Measurements from ENCODE around the gene MED15. TPM values are rescaled to one million over a fixed set of nuclear protein-coding genes. Genes with fewer than 3 reads are reported as not detected.

The MED15 gene
- polyA plus RNA-seq, 3 donors from 2014 or later: 12.1 to 91.3 (median 23.0) TPM

- Mint-ChIP-seq H3K27me3 (ENCODE audit: low read depth in 3 of 3) (peaks cover 0 to 2% (median 1%) of the 10 kb centered on the region in 3 donors), H3K9me3 (no peaks in the 10 kb centered on the region), H3K4me3 (peak overlapping the region in 4 of 5 donors; percentile 31 to 49 (median 34)), H3K4me1 (peaks cover 71 to 78% of the 10 kb centered on the region in 2 donors), H3K27ac (peak overlapping the region; percentile 61 to 92 (median 86)), H3K36me3 (peaks cover 5 to 24% (median 9%) of the 10 kb centered on the region in 3 donors)
- DNase-seq: no peak
These were observed 15.9 kb downstream of the MED15 start for GRCh38 chr22:20523086-20523983.

GRCh38 chr22:20524004-20524481 is 16.6 kb downstream of the MED15 start:
- H3K27me3 Mint-ChIP-seq (ENCODE audit: low read depth in 3 of 3): peaks cover 0 to 2% (median 1%) of the 10 kb centered on the region in 3 donors
- H3K9me3 Mint-ChIP-seq: no peaks in the 10 kb centered on the region
- H3K4me1 Mint-ChIP-seq: peaks cover 65 to 76% of the 10 kb centered on the region in 2 donors
- peak overlapping the region; percentile 31 to 50 (median 40) for H3K4me3 Mint-ChIP-seq
- H3K27ac Mint-ChIP-seq: peak overlapping the region; percentile 60 to 92 (median 86)
- peaks cover 5 to 24% (median 7%) of the 10 kb centered on the region in 3 donors for H3K36me3 Mint-ChIP-seq
- no peak for DNase-seq

GRCh38 chr22:20525048-20525447 is 17.6 kb downstream of the MED15 start:
- peak overlapping the region; percentile 62 to 87 (median 76) for H3K27ac Mint-ChIP-seq
- DNase-seq: no peak
- H3K4me1 Mint-ChIP-seq: peaks cover 56 to 69% of the 10 kb centered on the region in 2 donors
- H3K36me3 Mint-ChIP-seq: peaks cover 5 to 24% (median 7%) of the 10 kb centered on the region in 3 donors
- peaks cover 0 to 3% (median 1%) of the 10 kb centered on the region in 3 donors for H3K27me3 Mint-ChIP-seq (ENCODE audit: low read depth in 3 of 3)
- H3K4me3 Mint-ChIP-seq: peak overlapping the region in 2 of 5 donors; percentile 18 to 26
- no peaks in the 10 kb centered on the region for H3K9me3 Mint-ChIP-seq

GRCh38 chr22:20526305-20526627 is 18.9 kb downstream of the MED15 start:
- Mint-ChIP-seq H3K9me3 (no peaks in the 10 kb centered on the region), H3K4me3 (peak overlapping the region in 1 of 5 donors; percentile 6), H3K27me3 (ENCODE audit: low read depth in 3 of 3) (peaks cover 0 to 3% (median 1%) of the 10 kb centered on the region in 3 donors), H3K4me1 (peaks cover 58 to 73% of the 10 kb centered on the region in 2 donors), H3K36me3 (peaks cover 0 to 18% (median 5%) of the 10 kb centered on the region in 3 donors), H3K27ac (peak overlapping the region in 5 of 6 donors; percentile 36 to 82 (median 55))
- DNase-seq: no peak

- DNase-seq: no peak
- Mint-ChIP-seq H3K4me1 (peaks cover 62 to 78% of the 10 kb centered on the region in 2 donors), H3K9me3 (no peaks in the 10 kb centered on the region), H3K36me3 (peaks cover 0 to 18% (median 5%) of the 10 kb centered on the region in 3 donors), H3K4me3 (no peak overlapping the region), H3K27ac (peak overlapping the region; percentile 36 to 82 (median 56)), H3K27me3 (ENCODE audit: low read depth in 3 of 3) (peaks cover 0 to 3% (median 1%) of the 10 kb centered on the region in 3 donors)
These were observed 19.4 kb downstream of the MED15 start for GRCh38 chr22:20526628-20527355.

- H3K36me3 Mint-ChIP-seq: peaks cover 0 to 18% (median 5%) of the 10 kb centered on the region in 3 donors
- no peak overlapping the region for H3K4me3 Mint-ChIP-seq
- no peaks in the 10 kb centered on the region for H3K9me3 Mint-ChIP-seq
- peaks cover 0 to 3% (median 1%) of the 10 kb centered on the region in 3 donors for H3K27me3 Mint-ChIP-seq (ENCODE audit: low read depth in 3 of 3)
- peaks cover 62 to 78% of the 10 kb centered on the region in 2 donors for H3K4me1 Mint-ChIP-seq
- DNase-seq: no peak
- peak overlapping the region in 2 of 6 donors; percentile 34 to 38 for H3K27ac Mint-ChIP-seq
These were observed 21.1 kb downstream of the MED15 start for GRCh38 chr22:20528405-20528978.

GRCh38 chr22:20530368-20531153 is 23.2 kb downstream of the MED15 start:
- Mint-ChIP-seq H3K36me3 (peaks cover 0 to 14% (median 5%) of the 10 kb centered on the region in 3 donors), H3K27ac (peak overlapping the region; percentile 23 to 96 (median 62)), H3K9me3 (no peaks in the 10 kb centered on the region), H3K4me3 (peak overlapping the region in 2 of 5 donors; percentile 36 to 46), H3K4me1 (peaks cover 66 to 82% of the 10 kb centered on the region in 2 donors), H3K27me3 (ENCODE audit: low read depth in 3 of 3) (peaks cover 0 to 3% (median 0%) of the 10 kb centered on the region in 3 donors)
- no peak for DNase-seq

GRCh38 chr22:20531154-20531403 is 23.7 kb downstream of the MED15 start:
- H3K9me3 Mint-ChIP-seq: no peaks in the 10 kb centered on the region
- DNase-seq: no peak
- peaks cover 68 to 84% of the 10 kb centered on the region in 2 donors for H3K4me1 Mint-ChIP-seq
- peak overlapping the region in 4 of 6 donors; percentile 8 to 96 (median 62) for H3K27ac Mint-ChIP-seq
- H3K27me3 Mint-ChIP-seq (ENCODE audit: low read depth in 3 of 3): peaks cover 0 to 3% (median 0%) of the 10 kb centered on the region in 3 donors
- H3K36me3 Mint-ChIP-seq: peaks cover 0 to 14% (median 5%) of the 10 kb centered on the region in 3 donors
- H3K4me3 Mint-ChIP-seq: no peak overlapping the region

GRCh38 chr22:20531404-20532201 is 24.2 kb downstream of the MED15 start:
- H3K36me3 Mint-ChIP-seq: peaks cover 0 to 11% (median 5%) of the 10 kb centered on the region in 3 donors
- H3K9me3 Mint-ChIP-seq: no peaks in the 10 kb centered on the region
- H3K27me3 Mint-ChIP-seq (ENCODE audit: low read depth in 3 of 3): peaks cover 0 to 3% (median 0%) of the 10 kb centered on the region in 3 donors
- peak overlapping the region; percentile 84 to 96 (median 89) for H3K27ac Mint-ChIP-seq
- no peak for DNase-seq
- H3K4me1 Mint-ChIP-seq: peaks cover 67 to 84% of the 10 kb centered on the region in 2 donors
- H3K4me3 Mint-ChIP-seq: peak overlapping the region in 3 of 5 donors; percentile 9 to 42 (median 25)

GRCh38 chr22:20532256-20532993 is 25.0 kb downstream of the MED15 start:
- Mint-ChIP-seq H3K27me3 (ENCODE audit: low read depth in 3 of 3) (peaks cover 0 to 4% (median 2%) of the 10 kb centered on the region in 3 donors), H3K4me3 (peak overlapping the region; percentile 58 to 84 (median 62)), H3K9me3 (no peaks in the 10 kb centered on the region), H3K36me3 (peaks cover under 1 to 5% (median 5%) of the 10 kb centered on the region in 3 donors), H3K4me1 (peaks cover 69 to 85% of the 10 kb centered on the region in 2 donors), H3K27ac (peak overlapping the region; percentile 86 to 96 (median 89))
- DNase-seq: no peak

GRCh38 chr22:20533095-20533878 is 25.9 kb downstream of the MED15 start:
- peak overlapping the region; percentile 86 to 96 (median 89) for H3K27ac Mint-ChIP-seq
- no peak for DNase-seq
- peaks cover under 1 to 5% (median 3%) of the 10 kb centered on the region in 3 donors for H3K36me3 Mint-ChIP-seq
- H3K4me3 Mint-ChIP-seq: peak overlapping the region; percentile 58 to 84 (median 62)
- peaks cover 0 to 4% (median 2%) of the 10 kb centered on the region in 3 donors for H3K27me3 Mint-ChIP-seq (ENCODE audit: low read depth in 3 of 3)
- H3K4me1 Mint-ChIP-seq: peaks cover 70 to 84% of the 10 kb centered on the region in 2 donors
- no peaks in the 10 kb centered on the region for H3K9me3 Mint-ChIP-seq

All from immature natural killer cell (primary cell).